Hepatic stellate cell (primary cell): Measurements from ENCODE around the gene PCSK9.
A peak's percentile ranks its signal among the peaks of the same experiment; 100 is the strongest.

ENCODE experiments used
- DNase-seq: peaks from one replicate; pipeline ENCODE4 v3.0.0; 2011; ENCODE audit warnings: low spot score

PCSK9 gene

GRCh38 chr1:55039342-55040082 lies at the start of gene PCSK9:
TSS of gene PCSK9 (plus strand) at chr1:55039548. CDS start at chr1:55039838, 290 bp downstream.
- no peak for DNase-seq

GRCh38 chr1:54989968-54990810 lies 49.2 kb upstream of the PCSK9 start:
- DNase-seq, result no peak

GRCh38 chr1:54990916-54991315 lies 48.4 kb upstream of the PCSK9 start:
- DNase-seq, result no peak

- DNase-seq, result no peak
Observed at GRCh38 chr1:54991939-54992338, 47.4 kb upstream of the PCSK9 start.

- DNase-seq, result no peak
Observed at GRCh38 chr1:54993140-54993539, 46.2 kb upstream of the PCSK9 start.

GRCh38 chr1:54994355-54994990 lies 44.9 kb upstream of the PCSK9 start:
- DNase-seq, result no peak

- no peak for DNase-seq
Observed at GRCh38 chr1:54995013-54995760, 44.2 kb upstream of the PCSK9 start.

- no peak for DNase-seq
Observed at GRCh38 chr1:54995835-54996234, 43.5 kb upstream of the PCSK9 start.

GRCh38 chr1:54996359-54996868 lies 42.9 kb upstream of the PCSK9 start:
- DNase-seq, result peak; percentile 93

GRCh38 chr1:54996869-54997710 lies 42.3 kb upstream of the PCSK9 start:
- peak; percentile 59 for DNase-seq

GRCh38 chr1:54997711-54997986 lies 41.7 kb upstream of the PCSK9 start:
- DNase-seq, result no peak

- no peak for DNase-seq
Observed at GRCh38 chr1:54998100-54998499, 41.2 kb upstream of the PCSK9 start.

GRCh38 chr1:54998677-54999076 lies 40.7 kb upstream of the PCSK9 start, which contains the start of gene BSND:
TSS of gene BSND (plus strand) at chr1:54998933. CDS start at chr1:54999187, 254 bp downstream.
- DNase-seq, result no peak

GRCh38 chr1:55000110-55001085 lies 39.0 kb upstream of the PCSK9 start:
- DNase-seq, result no peak

GRCh38 chr1:55001311-55001710 lies 38.0 kb upstream of the PCSK9 start:
- no peak for DNase-seq

- no peak for DNase-seq
Observed at GRCh38 chr1:55002686-55003085, 36.7 kb upstream of the PCSK9 start.

- DNase-seq, result no peak
Observed at GRCh38 chr1:55005351-55006140, 33.8 kb upstream of the PCSK9 start.

- no peak for DNase-seq
Observed at GRCh38 chr1:55006931-55007330, 32.4 kb upstream of the PCSK9 start.

- peak; percentile 88 for DNase-seq
Observed at GRCh38 chr1:55007625-55008024, 31.7 kb upstream of the PCSK9 start.
